GM12878 (cell line): ENCODE results near the gene TIGD7. TPM values are rescaled to one million over a fixed set of nuclear protein-coding genes. Genes with fewer than 3 reads are reported as not detected.

Source experiments
- ATAC-seq: fragments of 200-7000 bp; cut with Tn5 transposase; 3 replicates; pipeline ENCODE4 v1.9.1; 2020; ENCODE audit warnings: mild to moderate bottlenecking, moderate library complexity
- BruUV-seq: library from RNA; stranded (reverse); fragments of 400-500 nt; replicated peaks from 2 replicates; lab custom pipeline; 2021; lab: Mats Ljungman, UMichigan
- CTCF ChIA-PET: fragments of 300-600 bp; sonication (Branson Sonifier 250); formaldehyde crosslinking; extraction: SDS; loops from one replicate; lab custom pipeline; 2021; ENCODE audit warnings: inconsistent platforms; lab: Yijun Ruan, JAX
- POLR2A ChIA-PET: fragments of 350-600 bp; formaldehyde crosslinking; extraction: SDS; loops from one replicate; lab custom pipeline; 2021; ENCODE audit warnings: inconsistent platforms; lab: Charles Lee
- RAD21 ChIA-PET: fragments of 300-600 bp; sonication (Branson Sonifier 250); formaldehyde crosslinking; loops from one replicate; lab custom pipeline; 2023; ENCODE audit warnings: antibody characterized with exemption; ENCODE audit not compliant: unreplicated experiment; lab: Charles Lee
- SMC1A ChIA-PET: fragments of 300-600 bp; sonication (Branson Sonifier 250); formaldehyde crosslinking; loops from one replicate; lab custom pipeline; 2023; ENCODE audit not compliant: unreplicated experiment, uncharacterized antibody; lab: Charles Lee
- DNase-seq: peaks from one replicate; pipeline ENCODE4 v3.0.0-alpha.2; 2011; ENCODE audit warnings: low read depth, low spot score
- FAIRE-seq: peaks from 3 replicates; lab custom pipeline; 2011; peaks lifted over from hg19 to GRCh38; lab: Jason Lieb, UNC
- H2AFZ ChIP-seq: 2 replicates; pipeline ENCODE4 v1.6.0; 2011; ENCODE audit warnings: low read depth, low read length, control low read depth; ENCODE audit not compliant: control insufficient read depth
- H3K27ac ChIP-seq: 2 replicates; pipeline ENCODE4 v1.5.1; 2011; ENCODE audit warnings: control low read depth; ENCODE audit not compliant: control insufficient read depth, insufficient read depth
- H3K27me3 ChIP-seq, 2 experiments: replicated peaks in 1 of 2; 2 replicates each; pipeline versions ENCODE4 v1.6.0 to v1.6.1; 2011; ENCODE audit warnings: low read length in 1 of 2; ENCODE audit not compliant: control insufficient read depth in 2 of 2, insufficient read depth in 2 of 2
- H3K36me3 ChIP-seq, 2 experiments: 2 replicates each; pipeline ENCODE4 v1.5.1; 2011; ENCODE audit warnings: low read length in 1 of 2; ENCODE audit not compliant: control insufficient read depth in 2 of 2, insufficient read depth in 2 of 2
- H3K4me1 ChIP-seq: 2 replicates; pipeline ENCODE4 v1.6.1; 2011; ENCODE audit warnings: mild to moderate bottlenecking, low read length, moderate library complexity, mixed read lengths; ENCODE audit not compliant: control insufficient read depth, insufficient read depth
- H3K4me2 ChIP-seq: 2 replicates; pipeline ENCODE4 v1.6.0; 2011; ENCODE audit warnings: control low read depth; ENCODE audit not compliant: control insufficient read depth, insufficient read depth
- H3K4me3 ChIP-seq: fragments of 200-600 bp; sonication (generic); 2 replicates; pipeline ENCODE4 v1.5.1; 2016
- H3K79me2 ChIP-seq: 2 replicates; pipeline ENCODE4 v1.6.0; 2011; ENCODE audit warnings: low read length; ENCODE audit not compliant: control insufficient read depth, insufficient read depth
- H3K9ac ChIP-seq: 2 replicates; pipeline ENCODE4 v1.8.0; 2011; ENCODE audit warnings: low read length, control low read depth, mixed read lengths; ENCODE audit not compliant: control insufficient read depth, insufficient read depth
- H3K9me3 ChIP-seq: replicated peaks from 3 replicates; pipeline ENCODE4 v1.5.1; 2011; ENCODE audit warnings: mild to moderate bottlenecking, low read length; ENCODE audit not compliant: control insufficient read depth, insufficient read depth
- H4K20me1 ChIP-seq: 2 replicates; pipeline ENCODE4 v1.6.0; 2011; ENCODE audit not compliant: control insufficient read depth, insufficient read depth
- ATF2 ChIP-seq: IDR thresholded peaks from 2 replicates; pipeline ENCODE4 v1.6.1; 2012; ENCODE audit warnings: low read length, inconsistent platforms
- ATF3 ChIP-seq: IDR thresholded peaks from 2 replicates; pipeline ENCODE4 v1.6.1; 2011; ENCODE audit warnings: low read depth, mild to moderate bottlenecking, low read length, moderate library complexity, borderline replicate concordance; ENCODE audit errors: extremely low read depth
- EP300 ChIP-seq, 2 experiments: fragments of 150-350 bp in 1 of 2; IDR thresholded peaks; 2 replicates each; pipeline ENCODE4 v1.6.1; 2011 to 2012; ENCODE audit warnings: low read depth in 2 of 2, low read length in 2 of 2, borderline replicate concordance in 1 of 2, improper control_type of control experiment in 1 of 2, inconsistent platforms in 1 of 2; ENCODE audit not compliant: control insufficient read depth in 1 of 2
- FOXK2 ChIP-seq: fragments of 450-650 bp; IDR thresholded peaks from 2 replicates; pipeline ENCODE4 v1.6.1; 2017; ENCODE audit warnings: mild to moderate bottlenecking, moderate library complexity
- HDAC6 ChIP-seq: fragments of 200-600 bp; sonication (generic); IDR thresholded peaks from one replicate; pipeline ENCODE4 v1.8.0; 2017; ENCODE audit warnings: antibody characterized with exemption; ENCODE audit not compliant: unreplicated experiment
- KLF5 ChIP-seq: fragments of 450-650 bp; IDR thresholded peaks from 2 replicates; pipeline ENCODE4 v1.6.1; 2014; ENCODE audit warnings: mild to moderate bottlenecking; ENCODE audit not compliant: partially characterized antibody
- LARP7 ChIP-seq: fragments of 450-650 bp; IDR thresholded peaks from 2 replicates; pipeline ENCODE4 v1.6.1; 2017; ENCODE audit warnings: mild to moderate bottlenecking
- PBX3 ChIP-seq: IDR thresholded peaks from 2 replicates; pipeline ENCODE4 v1.6.1; 2011; ENCODE audit warnings: mild to moderate bottlenecking, low read depth, low read length, moderate library complexity; ENCODE audit not compliant: insufficient replicate concordance
- RUNX3 ChIP-seq: IDR thresholded peaks from 2 replicates; pipeline ENCODE4 v1.6.1; 2012; ENCODE audit warnings: low read length, inconsistent platforms
- SIX5 ChIP-seq: IDR thresholded peaks from 2 replicates; pipeline ENCODE4 v1.6.1; 2011; ENCODE audit warnings: mild to moderate bottlenecking, low read depth, low read length, moderate library complexity; ENCODE audit not compliant: severe bottlenecking
- SMAD5 ChIP-seq: IDR thresholded peaks from 2 replicates; pipeline ENCODE4 v1.6.1; 2016; ENCODE audit warnings: antibody characterized with exemption, low read depth
- ZSCAN29 ChIP-seq: fragments of 450-650 bp; IDR thresholded peaks from 2 replicates; pipeline ENCODE4 v1.6.1; 2017; ENCODE audit warnings: mild to moderate bottlenecking, moderate library complexity
- WGBS: methylation state at CpG from one replicate; pipeline ENCODE4 v1.1.6; 2016; ENCODE audit warnings: low lambda C conversion rate; ENCODE audit not compliant: insufficient replicate concordance, insufficient coverage; ENCODE audit errors: missing lambda C conversion rate; 5-methylcytosine and 5-hydroxymethylcytosine counted together
- in situ Hi-C: fragments of 300-500 bp; cut with MboI; formaldehyde crosslinking; loops from 9 replicates; pipeline ENCODE4 v1.14.3; 2018; ENCODE audit warnings: mixed read lengths
- intact Hi-C: fragments of 100-400 bp; cut with micrococcal nuclease; formaldehyde crosslinking; loops from one replicate; pipeline ENCODE4 v1.14.2; 2022; ENCODE audit not compliant: unreplicated experiment
- polyA plus RNA-seq, 11 experiments: library from polyadenylated mRNA; depleted of rRNA in 4 of 11; unstranded in 6 of 11; stranded (reverse) in 5 of 11; fragments of >200 nt; fragmentation: Nextera tagmentation in 4 of 11; fragmentation: Illumina TruSeq in 1 of 11; extraction: Ambion mirVana in 4 of 11; extraction: Trizol in 1 of 11; gene quantifications; 1 replicate in 1 of 11; 2 replicates in 10 of 11; pipeline versions ENCODE4 v1.2.1 to v1.2.3, GENCODE V29; 2011 to 2016; ENCODE audit warnings: inconsistent platforms in 2 of 11, missing spikeins in 2 of 11, low read depth in 1 of 11
- total RNA-seq, 4 experiments: library from RNA; depleted of rRNA in 3 of 4; stranded (reverse); fragments of >200 nt in 3 of 4; fragmentation: Illumina TruSeq in 1 of 4; extraction: Trizol in 1 of 4; gene quantifications; 2 replicates each; pipeline versions ENCODE4 v1.2.1 to v1.2.3, GENCODE V29; 2013 to 2021

Gene TIGD7
- total and polyA plus RNA-seq, 10 of the 15 experiments (the other 5 are each of a cell fraction or from before 2014, with no cell fraction given), result 0.37 to 3.8 (median 3.0) TPM

GRCh38 chr16:3317315-3317999 lies 12.2 kb upstream of the TIGD7 start (continued):
- TF ChIP-seq PBX3, result no peak
- TF ChIP-seq EP300 (IDR thresholded peaks at IDR 0.05; ENCODE audit: borderline replicate concordance in 1 of 2, control insufficient read depth in 1 of 2, low read depth in 2 of 2, low read length in 2 of 2), result no peak
- TF ChIP-seq, all 136 proteins: peak for 4

GRCh38 chr16:3311496-3311895 lies 6.3 kb upstream of the TIGD7 start:
- Histone ChIP-seq H2AFZ (no peak overlapping the region), H3K9me3 (peaks cover 39% of the 10 kb centered on the region), H3K4me1 (no peaks in the 10 kb centered on the region), H3K9ac (no peak overlapping the region), H3K4me2 (no peak overlapping the region), H3K36me3 (peaks cover 0 to 16% of the 10 kb centered on the region in 2 experiments; a peak in 2 of 4 replicates), H3K79me2 (no peaks in the 10 kb centered on the region), H3K27me3 (no peaks in the 10 kb centered on the region), H4K20me1 (no peaks in the 10 kb centered on the region), H3K27ac (no peak overlapping the region), H3K4me3 (no peak overlapping the region)
- ChIA-PET POLR2A (interaction anchor here (0.5 kb wide), 1 partner anchor 203 kb away, joined by 5 read pairs; no protein-coding TSS in a partner anchor), CTCF (no interaction called here), RAD21 (no interaction called here), SMC1A (no interaction called here)
- TF ChIP-seq KLF5 (no peak), ATF3 (no peak), ZSCAN29 (no peak), FOXK2 (no peak), HDAC6 (no peak), ATF2 (no peak), SIX5 (no peak), RUNX3 (no peak), SMAD5 (no peak), LARP7 (no peak)
- FAIRE-seq (no peak), DNase-seq (no peak), ATAC-seq (no peak)
- BruUV-seq, result no TSS peak
- intact Hi-C loops, result no loop called here
- in situ Hi-C loops, result no loop called here
- 98% methylated on average over 4 of the region's 4 CpGs for WGBS
